HCT116 (cell line): Measurements from ENCODE around the gene PTPRC. TPM values are rescaled to one million over a fixed set of nuclear protein-coding genes. Genes with fewer than 3 reads are reported as not detected.
A peak's percentile ranks its signal among the peaks of the same experiment; 100 is the strongest.

Experiments
- ATAC-seq: fragments of 200-7000 bp; cut with Tn5 transposase; 2 replicates; pipeline ENCODE4 v1.9.1; 2020; ENCODE audit warnings: mild to moderate bottlenecking, moderate library complexity
- BruUV-seq: library from RNA; stranded (reverse); fragments of 400-500 nt; replicated peaks from 2 replicates; lab custom pipeline; 2021; lab: Mats Ljungman, UMichigan
- CTCF ChIA-PET: fragments of 300-600 bp; sonication (Branson Sonifier 250); formaldehyde crosslinking; loops from one replicate; lab custom pipeline; 2021; ENCODE audit warnings: antibody characterized with exemption; lab: Charles Lee
- POLR2A ChIA-PET: fragments of 300-600, 350-600 bp; sonication (Branson Sonifier 250); formaldehyde crosslinking; loops from one replicate; lab custom pipeline; 2021; ENCODE audit warnings: antibody characterized with exemption; lab: Charles Lee
- RAD21 ChIA-PET, 2 experiments: fragments of 300-600 bp; sonication (Branson Sonifier 250); formaldehyde crosslinking; loops; one replicate each; lab custom pipeline; 2023; ENCODE audit warnings: low total read pairs in 2 of 2; ENCODE audit not compliant: uncharacterized antibody in 2 of 2, unreplicated experiment in 2 of 2, low non-redundant PET in 1 of 2; lab: Charles Lee
- DNase-seq: peaks from one replicate; pipeline ENCODE4 v3.0.0-alpha.2; 2010; ENCODE audit warnings: low read depth, low spot score
- H2AFZ ChIP-seq: fragments of 200-600 bp; shearing (Covaris generic), sonication (generic); 2 replicates; pipeline ENCODE4 v1.6.1; 2017; ENCODE audit warnings: low read depth, mixed run types, mixed read lengths, antibody characterized with exemption, low read length; ENCODE audit not compliant: poor library complexity, severe bottlenecking
- H3K27ac ChIP-seq: 2 replicates; pipeline ENCODE4 v1.5.1; 2012; ENCODE audit warnings: low read depth, low read length
- H3K27me3 ChIP-seq: fragments of 200-600 bp; sonication (generic); 2 replicates; pipeline ENCODE4 v1.6.1; 2016; ENCODE audit warnings: mixed run types, low read length, mixed read lengths; ENCODE audit not compliant: insufficient read depth
- H3K36me3 ChIP-seq, 2 experiments: fragments of 200-500 bp in 1 of 2; fragments of 200-600 bp in 1 of 2; sonication (Bioruptor generic) in 1 of 2; sonication (generic) in 1 of 2; 2 replicates each; pipeline versions ENCODE4 v1.5.1 to v1.6.1; 2014 to 2016; ENCODE audit warnings: low read length in 2 of 2, inconsistent platforms in 1 of 2, mixed read lengths in 1 of 2, mixed run types in 1 of 2; ENCODE audit not compliant: insufficient read depth in 2 of 2, control insufficient read depth in 1 of 2
- H3K4me1 ChIP-seq, 2 experiments: fragments of 200-600 bp in 1 of 2; sonication (generic) in 1 of 2; 2 replicates each; pipeline versions ENCODE4 v1.5.1 to v1.6.1; 2012 to 2017; ENCODE audit warnings: low read length in 2 of 2, inconsistent platforms in 1 of 2, mild to moderate bottlenecking in 1 of 2, mixed read lengths in 1 of 2, mixed run types in 1 of 2, moderate library complexity in 1 of 2; ENCODE audit not compliant: insufficient read depth in 2 of 2, control insufficient read depth in 1 of 2
- H3K4me2 ChIP-seq: fragments of 200-600 bp; sonication (generic); 2 replicates; pipeline ENCODE4 v1.6.1; 2017; ENCODE audit warnings: mixed run types, low read length, mixed read lengths
- H3K4me3 ChIP-seq, 2 experiments: fragments of 200-600 bp in 1 of 2; sonication (generic) in 1 of 2; replicated peaks in 1 of 2; 2 replicates each; pipeline ENCODE4 v1.5.1; 2011 to 2016; ENCODE audit warnings: low read length in 2 of 2, control low read depth in 1 of 2, low read depth in 1 of 2, mild to moderate bottlenecking in 1 of 2, mixed read lengths in 1 of 2, mixed run types in 1 of 2
- H3K79me2 ChIP-seq: fragments of 200-600 bp; sonication (generic); 2 replicates; pipeline ENCODE4 v1.6.1; 2017; ENCODE audit warnings: mild to moderate bottlenecking, mixed run types, low read length, moderate library complexity, mixed read lengths; ENCODE audit not compliant: insufficient read depth
- H3K9ac ChIP-seq: fragments of 200-600 bp; sonication (generic); 2 replicates; pipeline ENCODE4 v1.6.1; 2016; ENCODE audit warnings: low read length, mixed read lengths
- H3K9me2 ChIP-seq: fragments of 200-600 bp; sonication (generic), shearing (Covaris generic); 2 replicates; pipeline ENCODE4 v1.6.1; 2017; ENCODE audit warnings: mixed run types, mild to moderate bottlenecking, moderate library complexity; ENCODE audit not compliant: insufficient read depth
- H3K9me3 ChIP-seq, 2 experiments: fragments of 200-500 bp in 1 of 2; fragments of 200-600 bp in 1 of 2; sonication (Bioruptor generic) in 1 of 2; sonication (generic) in 1 of 2; 2 replicates each; pipeline ENCODE4 v1.6.1; 2014 to 2017; ENCODE audit warnings: low read length in 2 of 2, mixed read lengths in 2 of 2, inconsistent platforms in 1 of 2, low read depth in 1 of 2, mild to moderate bottlenecking in 1 of 2, mixed run types in 1 of 2, moderate library complexity in 1 of 2; ENCODE audit not compliant: control insufficient read depth in 1 of 2, insufficient read depth in 1 of 2
- H4K20me1 ChIP-seq: fragments of 200-600 bp; sonication (generic), shearing (Covaris generic); 2 replicates; pipeline ENCODE4 v1.6.1; 2017; ENCODE audit warnings: mixed run types, mild to moderate bottlenecking, moderate library complexity; ENCODE audit not compliant: insufficient read depth
- CBX3 ChIP-seq: IDR thresholded peaks from 2 replicates; pipeline ENCODE4 v1.6.1; 2012; ENCODE audit warnings: low read depth
- EGR1 ChIP-seq: IDR thresholded peaks from 2 replicates; pipeline ENCODE4 v1.6.1; 2012; ENCODE audit warnings: low read depth
- ELF1 ChIP-seq: IDR thresholded peaks from 2 replicates; pipeline ENCODE4 v1.6.1; 2012; ENCODE audit warnings: low read depth, borderline replicate concordance
- EZH2 ChIP-seq: fragments of 200-600 bp; sonication (generic); IDR thresholded peaks from 2 replicates; pipeline ENCODE4 v1.6.1; 2017; ENCODE audit warnings: antibody characterized with exemption, mixed run types
- EZH2phosphoT487 ChIP-seq: fragments of 200-600 bp; IDR thresholded peaks from 2 replicates; pipeline ENCODE4 v1.6.1; 2018; ENCODE audit warnings: antibody characterized with exemption, borderline replicate concordance
- FOSL1 ChIP-seq: IDR thresholded peaks from 2 replicates; pipeline ENCODE4 v1.6.1; 2012; ENCODE audit warnings: low read depth
- JUND ChIP-seq: IDR thresholded peaks from 2 replicates; pipeline ENCODE4 v1.6.1; 2012
- POLR2A ChIP-seq: IDR thresholded peaks from 2 replicates; pipeline ENCODE4 v1.7.0; 2011; ENCODE audit warnings: borderline replicate concordance; ENCODE audit not compliant: insufficient read depth, insufficient read length; ENCODE audit errors: extremely low read depth
- POLR2AphosphoS5 ChIP-seq: IDR thresholded peaks from 2 replicates; pipeline ENCODE4 v1.6.1; 2011; ENCODE audit warnings: mild to moderate bottlenecking, low read depth, low read length, moderate library complexity
- RAD21 ChIP-seq: IDR thresholded peaks from 2 replicates; pipeline ENCODE4 v1.6.1; 2012; ENCODE audit warnings: low read depth, mild to moderate bottlenecking
- SIN3A ChIP-seq: IDR thresholded peaks from 2 replicates; pipeline ENCODE4 v1.6.1; 2012; ENCODE audit warnings: low read depth
- SP1 ChIP-seq: IDR thresholded peaks from 2 replicates; pipeline ENCODE4 v1.6.1; 2012; ENCODE audit warnings: low read depth
- SRF ChIP-seq: IDR thresholded peaks from 2 replicates; pipeline ENCODE4 v1.6.1; 2012; ENCODE audit warnings: low read depth
- TCF7L2 ChIP-seq: IDR thresholded peaks from 2 replicates; pipeline ENCODE4 v1.7.0; 2011; ENCODE audit warnings: borderline replicate concordance, inconsistent platforms; ENCODE audit not compliant: insufficient read depth, insufficient read length; ENCODE audit errors: extremely low read depth
- ZFX ChIP-seq: fragments of 450-650 bp; IDR thresholded peaks from 2 replicates; pipeline ENCODE4 v1.6.1; 2017
- ZNF274 ChIP-seq: fragments of 200-500 bp; sonication (Bioruptor generic); IDR thresholded peaks from 2 replicates; pipeline ENCODE4 v1.6.1; 2014; ENCODE audit warnings: mild to moderate bottlenecking, low read depth, low read length, inconsistent platforms
- intact Hi-C: fragments of 100-400 bp; cut with micrococcal nuclease; formaldehyde crosslinking; loops from 2 replicates; pipeline ENCODE4 v1.10.0; 2022
- total RNA-seq: library from RNA; stranded (reverse); gene quantifications from one replicate; pipeline ENCODE4 v1.2.1, GENCODE V29; 2021; ENCODE audit not compliant: unreplicated experiment
- TF ChIP-seq, protein P1 (sequence below): IDR thresholded peaks from 2 replicates; pipeline ENCODE4 v1.6.1; 2012
- TF ChIP-seq, protein P2 (sequence below), 3 experiments: fragments of 200-600 bp in 1 of 3; sonication (generic) in 1 of 3; IDR thresholded peaks in 2 of 3; conservative IDR thresholded peaks in 1 of 3; 2 replicates each; pipeline ENCODE4 v1.5.1; 2012 to 2017; ENCODE audit warnings: low read depth in 2 of 3, low read length in 2 of 3, antibody characterized with exemption in 1 of 3, borderline replicate concordance in 1 of 3, control low read depth in 1 of 3, mild to moderate bottlenecking in 1 of 3, mixed read lengths in 1 of 3, mixed run types in 1 of 3, moderate library complexity in 1 of 3; ENCODE audit not compliant: insufficient read depth in 1 of 3

The PTPRC gene
- total RNA-seq, 1 experiment from 2014 or later, result 1.2 TPM

DNA sequence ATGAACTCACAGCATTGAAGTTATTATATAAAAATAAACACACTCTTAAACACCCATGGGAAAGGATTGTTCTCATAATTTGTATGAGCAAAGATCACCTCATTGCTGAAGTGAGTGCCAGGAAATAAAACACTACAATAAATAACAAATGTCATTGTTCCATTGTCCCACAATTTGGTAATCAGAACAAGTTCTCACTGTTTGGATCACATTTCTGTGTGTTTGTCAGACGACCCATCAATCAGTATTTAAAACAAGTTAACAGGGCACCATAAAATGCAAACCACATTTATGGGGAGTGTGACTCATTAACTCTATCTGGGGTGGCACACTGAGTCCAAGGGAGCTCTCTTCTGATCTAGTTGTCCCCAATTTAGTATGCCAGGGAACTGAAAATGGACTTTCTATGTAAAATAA lies 124.5 kb downstream of the PTPRC start:
- BruUV-seq, result no TSS peak
- no peaks in the 10 kb centered on the region for H3K9me3 ChIP-seq
- CTCF ChIA-PET, result no interaction called here
- DNase-seq (peak; percentile 2), ATAC-seq (peak; percentile 49; the same call in 1 of the 2 replicates)
- RAD21 ChIA-PET, result no interaction called here
- no peak for TF ChIP-seq EZH2
- no peak for TF ChIP-seq EGR1
- TF ChIP-seq FOSL1, result no peak
- no peak for TF ChIP-seq ELF1
- TF ChIP-seq SRF, result no peak
- TF ChIP-seq ZNF274, result no peak
- TF ChIP-seq SIN3A, result no peak
- TF ChIP-seq SP1, result no peak
- TF ChIP-seq EZH2phosphoT487, result no peak
- TF ChIP-seq, protein P1, sequence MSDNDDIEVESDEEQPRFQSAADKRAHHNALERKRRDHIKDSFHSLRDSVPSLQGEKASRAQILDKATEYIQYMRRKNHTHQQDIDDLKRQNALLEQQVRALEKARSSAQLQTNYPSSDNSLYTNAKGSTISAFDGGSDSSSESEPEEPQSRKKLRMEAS, result no peak
- no peak for TF ChIP-seq POLR2AphosphoS5
- TF ChIP-seq JUND, result no peak
- TF ChIP-seq ZFX, result no peak
- TF ChIP-seq CBX3, result no peak
- TF ChIP-seq, protein P2, sequence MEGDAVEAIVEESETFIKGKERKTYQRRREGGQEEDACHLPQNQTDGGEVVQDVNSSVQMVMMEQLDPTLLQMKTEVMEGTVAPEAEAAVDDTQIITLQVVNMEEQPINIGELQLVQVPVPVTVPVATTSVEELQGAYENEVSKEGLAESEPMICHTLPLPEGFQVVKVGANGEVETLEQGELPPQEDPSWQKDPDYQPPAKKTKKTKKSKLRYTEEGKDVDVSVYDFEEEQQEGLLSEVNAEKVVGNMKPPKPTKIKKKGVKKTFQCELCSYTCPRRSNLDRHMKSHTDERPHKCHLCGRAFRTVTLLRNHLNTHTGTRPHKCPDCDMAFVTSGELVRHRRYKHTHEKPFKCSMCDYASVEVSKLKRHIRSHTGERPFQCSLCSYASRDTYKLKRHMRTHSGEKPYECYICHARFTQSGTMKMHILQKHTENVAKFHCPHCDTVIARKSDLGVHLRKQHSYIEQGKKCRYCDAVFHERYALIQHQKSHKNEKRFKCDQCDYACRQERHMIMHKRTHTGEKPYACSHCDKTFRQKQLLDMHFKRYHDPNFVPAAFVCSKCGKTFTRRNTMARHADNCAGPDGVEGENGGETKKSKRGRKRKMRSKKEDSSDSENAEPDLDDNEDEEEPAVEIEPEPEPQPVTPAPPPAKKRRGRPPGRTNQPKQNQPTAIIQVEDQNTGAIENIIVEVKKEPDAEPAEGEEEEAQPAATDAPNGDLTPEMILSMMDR (IDR thresholded peaks at IDR 0.05 in 2 of 3, conservative IDR thresholded peaks at IDR 0.05 in 1 of 3; ENCODE audit: borderline replicate concordance in 1 of 3, insufficient read depth in 1 of 3, low read depth in 2 of 3, low read length in 2 of 3), result no peak
- TF ChIP-seq TCF7L2, result no peak
- TF ChIP-seq RAD21, result no peak
- no peak for TF ChIP-seq POLR2A
- no peaks in the 10 kb centered on the region for H3K79me2 ChIP-seq
- POLR2A ChIA-PET, result no interaction called here
- H2AFZ ChIP-seq, result peak overlapping the region; percentile 51
- H4K20me1 ChIP-seq, result no peaks in the 10 kb centered on the region
- H3K4me3 ChIP-seq, result no peak overlapping the region
- H3K27ac ChIP-seq, result no peak overlapping the region
- H3K4me2 ChIP-seq, result 0 out of 2 replicates have a peak overlapping the region, but pooled peaks have one; percentile 10
- H3K4me1 ChIP-seq, result peaks cover 0 to 6% of the 10 kb centered on the region in 2 experiments; a peak in 1 of 4 replicates
- no peaks in the 10 kb centered on the region for H3K27me3 ChIP-seq
- H3K9me2 ChIP-seq, result no peaks in the 10 kb centered on the region
- H3K9ac ChIP-seq, result no peak overlapping the region
- intact Hi-C loops, result no loop called here
- H3K36me3 ChIP-seq, result no peaks in the 10 kb centered on the region
